ENCODE measurements around the gene ATXN7L2. TPM values are rescaled to one million over a fixed set of nuclear protein-coding genes. Genes with fewer than 3 reads are reported as not detected.

ATXN7L2 gene
- total RNA-seq, 1 donor from 2014 or later, result 6.4 TPM

GRCh38 chr1:109523706-109524105, 40.0 kb downstream of the ATXN7L2 start:
- H3K9me3 Mint-ChIP-seq (ENCODE audit: unreplicated experiment), result no peaks in the 10 kb centered on the region
- H3K27me3 Mint-ChIP-seq (ENCODE audit: unreplicated experiment), result peaks cover 42% of the 10 kb centered on the region
- no peak for TF ChIP-seq CTCF (IDR thresholded peaks at IDR 0.05)
- peaks cover under 1% of the 10 kb centered on the region for H3K4me1 Mint-ChIP-seq (ENCODE audit: unreplicated experiment)
- H3K36me3 Mint-ChIP-seq (ENCODE audit: unreplicated experiment), result no peaks in the 10 kb centered on the region
- DNase-seq (ENCODE audit: extremely low spot score, unreplicated experiment), result no peak
- no peak overlapping the region for H3K4me3 Mint-ChIP-seq (ENCODE audit: unreplicated experiment)
- H3K27ac Mint-ChIP-seq (ENCODE audit: unreplicated experiment), result no peak overlapping the region

GRCh38 chr1:109527098-109527811, 43.5 kb downstream of the ATXN7L2 start:
- H3K36me3 Mint-ChIP-seq (ENCODE audit: unreplicated experiment), result no peaks in the 10 kb centered on the region
- DNase-seq (ENCODE audit: extremely low spot score, unreplicated experiment), result no peak
- no peak for TF ChIP-seq CTCF (IDR thresholded peaks at IDR 0.05)
- H3K9me3 Mint-ChIP-seq (ENCODE audit: unreplicated experiment), result no peaks in the 10 kb centered on the region
- H3K4me3 Mint-ChIP-seq (ENCODE audit: unreplicated experiment), result no peak overlapping the region
- peaks cover 24% of the 10 kb centered on the region for H3K27me3 Mint-ChIP-seq (ENCODE audit: unreplicated experiment)
- no peak overlapping the region for H3K27ac Mint-ChIP-seq (ENCODE audit: unreplicated experiment)
- H3K4me1 Mint-ChIP-seq (ENCODE audit: unreplicated experiment), result peaks cover 33% of the 10 kb centered on the region

GRCh38 chr1:109527846-109528695, 44.4 kb downstream of the ATXN7L2 start:
- Mint-ChIP-seq H3K27me3 (ENCODE audit: unreplicated experiment) (peaks cover 16% of the 10 kb centered on the region), H3K9me3 (ENCODE audit: unreplicated experiment) (no peaks in the 10 kb centered on the region), H3K4me1 (ENCODE audit: unreplicated experiment) (peaks cover 38% of the 10 kb centered on the region), H3K36me3 (ENCODE audit: unreplicated experiment) (no peaks in the 10 kb centered on the region), H3K27ac (ENCODE audit: unreplicated experiment) (no peak overlapping the region), H3K4me3 (ENCODE audit: unreplicated experiment) (no peak overlapping the region)
- no peak for DNase-seq (ENCODE audit: extremely low spot score, unreplicated experiment)
- no peak for TF ChIP-seq CTCF (IDR thresholded peaks at IDR 0.05)

GRCh38 chr1:109528712-109529111, 45.0 kb downstream of the ATXN7L2 start:
- no peak overlapping the region for H3K4me3 Mint-ChIP-seq (ENCODE audit: unreplicated experiment)

More at GRCh38 chr1:109528712-109529111, 45.0 kb downstream of the ATXN7L2 start:
- peaks cover 38% of the 10 kb centered on the region for H3K4me1 Mint-ChIP-seq (ENCODE audit: unreplicated experiment)
- no peak for TF ChIP-seq CTCF (IDR thresholded peaks at IDR 0.05)
- H3K27ac Mint-ChIP-seq (ENCODE audit: unreplicated experiment), result no peak overlapping the region
- no peaks in the 10 kb centered on the region for H3K9me3 Mint-ChIP-seq (ENCODE audit: unreplicated experiment)
- H3K36me3 Mint-ChIP-seq (ENCODE audit: unreplicated experiment), result no peaks in the 10 kb centered on the region
- peaks cover 14% of the 10 kb centered on the region for H3K27me3 Mint-ChIP-seq (ENCODE audit: unreplicated experiment)
- DNase-seq (ENCODE audit: extremely low spot score, unreplicated experiment), result no peak

Data from osteocyte (in vitro differentiated cells).